Measurements from ENCODE around the gene PDCD1.
A peak's percentile ranks its signal among the peaks of the same experiment; 100 is the strongest.
"Not testable (repeated sequence)": the region's sequence is repeated elsewhere in the genome, so short reads cannot be mapped to it uniquely, and the experiment has no call there.

The PDCD1 gene

GRCh38 chr2:241877197-241877685 lies 18.5 kb upstream of the PDCD1 start:
- DNase-seq, result no peak

GRCh38 chr2:241876528-241877196 lies 18.0 kb upstream of the PDCD1 start:
- no peak for DNase-seq

- not testable (repeated sequence) for DNase-seq
Measured at GRCh38 chr2:241875754-241876527, 17.2 kb upstream of the PDCD1 start.

- DNase-seq, result no peak
Measured at GRCh38 chr2:241874277-241874925, 15.7 kb upstream of the PDCD1 start.

- DNase-seq, result no peak
Measured at GRCh38 chr2:241873803-241874110, 15.1 kb upstream of the PDCD1 start.

- DNase-seq, result no peak
Measured at GRCh38 chr2:241873081-241873802, 14.5 kb upstream of the PDCD1 start.

- no peak for DNase-seq
Measured at GRCh38 chr2:241872313-241872642, 13.6 kb upstream of the PDCD1 start.

- DNase-seq, result no peak
Measured at GRCh38 chr2:241871538-241872312, 13.0 kb upstream of the PDCD1 start.

GRCh38 chr2:241870611-241871537 lies 12.2 kb upstream of the PDCD1 start:
- DNase-seq, result peak; percentile 37

GRCh38 chr2:241870081-241870541 lies 11.4 kb upstream of the PDCD1 start:
- no peak for DNase-seq

GRCh38 chr2:241869087-241869961 lies 10.6 kb upstream of the PDCD1 start, which contains the start of gene RTP5:
Gene RTP5, plus strand, starts transcription at chr2:241869729. Its CDS starts 28 bp downstream, at chr2:241869757.
- no peak for DNase-seq

GRCh38 chr2:241868661-241869081 lies 10.0 kb upstream of the PDCD1 start:
- DNase-seq, result no peak

GRCh38 chr2:241867776-241868420 lies 9.2 kb upstream of the PDCD1 start:
- peak; percentile 51 for DNase-seq

GRCh38 chr2:241866790-241867645 lies 8.3 kb upstream of the PDCD1 start:
- no peak for DNase-seq

- DNase-seq, result no peak
Measured at GRCh38 chr2:241865957-241866789, 7.5 kb upstream of the PDCD1 start.

GRCh38 chr2:241865416-241865956 lies 6.8 kb upstream of the PDCD1 start:
- DNase-seq, result no peak

GRCh38 chr2:241864850-241865213 lies 6.1 kb upstream of the PDCD1 start:
- no peak for DNase-seq
